Uterus (tissue), 4 donors: ENCODE data around the gene PLIN1. TPM values are rescaled to one million over a fixed set of nuclear protein-coding genes. Genes with fewer than 3 reads are reported as not detected.

Source experiments
- DNase-seq, 2 donors: peaks; one replicate each; pipeline ENCODE4 v3.0.0-alpha.2; 2019 to 2020
- H3K27ac ChIP-seq, 2 donors: fragments of 200-600 bp; sonication (generic); 1 replicate in 1 of 2; 2 replicates in 1 of 2; pipeline ENCODE4 v1.5.1; 2016 to 2018
- H3K27me3 ChIP-seq, 2 donors: fragments of 200-600 bp; sonication (generic); one replicate each; pipeline ENCODE4 v1.5.1; 2018 to 2019; ENCODE audit warnings: control low read depth in 1 of 2
- H3K36me3 ChIP-seq, 2 donors: fragments of 200-600 bp; sonication (generic); one replicate each; pipeline ENCODE4 v1.5.1; 2019; ENCODE audit warnings: control low read depth in 1 of 2
- H3K4me1 ChIP-seq, 2 donors: fragments of 200-600 bp; sonication (generic); one replicate each; pipeline ENCODE4 v1.5.1; 2018 to 2019; ENCODE audit warnings: control low read depth in 1 of 2
- H3K4me3 ChIP-seq, 2 donors: fragments of 200-600 bp; sonication (generic); 1 replicate in 1 of 2; 2 replicates in 1 of 2; pipeline ENCODE4 v1.5.1; 2018 to 2019; ENCODE audit warnings: mild to moderate bottlenecking in 1 of 2
- H3K9me3 ChIP-seq, 2 donors: fragments of 200-600 bp; sonication (generic); one replicate each; pipeline ENCODE4 v1.5.1; 2019; ENCODE audit warnings: control low read depth in 1 of 2
- POLR2A ChIP-seq, 2 donors: fragments of 450-650 bp; IDR thresholded peaks; one replicate each; pipeline ENCODE4 v1.6.1; 2016; ENCODE audit warnings: antibody characterized with exemption in 2 of 2, mild to moderate bottlenecking in 1 of 2, moderate library complexity in 1 of 2
- intact Hi-C: fragments of 100-400 bp; cut with DNase I; formaldehyde crosslinking; loops from one replicate; pipeline ENCODE4 v1.15.1; 2023; ENCODE audit warnings: low total_unique reads
- total RNA-seq, 4 donors: library from RNA; depleted of rRNA in 3 of 4; stranded (reverse); fragments of >200 nt in 3 of 4; gene quantifications; one replicate each; pipeline versions ENCODE4 v1.1.0 to v1.2.4, GENCODE V29; 2014 to 2023
- TF ChIP-seq, protein P1 (sequence below), 4 experiments: fragments of 200-600 bp in 2 of 4; fragments of 450-650 bp in 2 of 4; sonication (generic) in 2 of 4; IDR thresholded peaks; one replicate each; pipeline ENCODE4 v1.5.1; 2016 to 2019; ENCODE audit warnings: antibody characterized with exemption in 4 of 4, mild to moderate bottlenecking in 2 of 4, moderate library complexity in 1 of 4
- donor health status: DM: yes; HTN: yes; CAD: no.

The PLIN1 gene
- total RNA-seq, 4 donors from 2014 or later: 0.26 to 1.3 (median 0.48) TPM; not detected in 1

DNA sequence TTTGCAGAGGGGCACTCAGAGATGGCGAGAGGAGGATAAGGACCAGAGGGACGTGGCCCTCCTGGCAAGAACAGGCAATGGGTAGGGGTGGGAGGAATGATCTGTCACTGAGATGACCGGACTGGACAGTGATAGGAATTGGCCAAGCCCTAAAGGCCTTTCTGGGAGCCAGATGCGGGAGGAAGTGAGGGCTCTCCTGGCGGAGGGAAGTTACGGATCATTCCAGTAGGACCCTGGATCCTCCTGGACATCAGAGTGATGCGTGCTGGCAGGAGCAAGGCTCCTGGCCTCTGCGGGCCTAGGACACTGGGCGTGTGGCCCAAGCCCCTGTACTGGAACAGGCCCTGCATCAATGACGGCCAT, 47.3 kb downstream of the PLIN1 start:
- TF ChIP-seq, protein P1, sequence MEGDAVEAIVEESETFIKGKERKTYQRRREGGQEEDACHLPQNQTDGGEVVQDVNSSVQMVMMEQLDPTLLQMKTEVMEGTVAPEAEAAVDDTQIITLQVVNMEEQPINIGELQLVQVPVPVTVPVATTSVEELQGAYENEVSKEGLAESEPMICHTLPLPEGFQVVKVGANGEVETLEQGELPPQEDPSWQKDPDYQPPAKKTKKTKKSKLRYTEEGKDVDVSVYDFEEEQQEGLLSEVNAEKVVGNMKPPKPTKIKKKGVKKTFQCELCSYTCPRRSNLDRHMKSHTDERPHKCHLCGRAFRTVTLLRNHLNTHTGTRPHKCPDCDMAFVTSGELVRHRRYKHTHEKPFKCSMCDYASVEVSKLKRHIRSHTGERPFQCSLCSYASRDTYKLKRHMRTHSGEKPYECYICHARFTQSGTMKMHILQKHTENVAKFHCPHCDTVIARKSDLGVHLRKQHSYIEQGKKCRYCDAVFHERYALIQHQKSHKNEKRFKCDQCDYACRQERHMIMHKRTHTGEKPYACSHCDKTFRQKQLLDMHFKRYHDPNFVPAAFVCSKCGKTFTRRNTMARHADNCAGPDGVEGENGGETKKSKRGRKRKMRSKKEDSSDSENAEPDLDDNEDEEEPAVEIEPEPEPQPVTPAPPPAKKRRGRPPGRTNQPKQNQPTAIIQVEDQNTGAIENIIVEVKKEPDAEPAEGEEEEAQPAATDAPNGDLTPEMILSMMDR (IDR thresholded peaks at IDR 0.05): no peak
- no peak for TF ChIP-seq POLR2A (IDR thresholded peaks at IDR 0.05)
- intact Hi-C loops: no loop called here
- Histone ChIP-seq H3K9me3 (no peaks in the 10 kb centered on the region), H3K4me3 (no peak overlapping the region), H3K27me3 (no peaks in the 10 kb centered on the region), H3K36me3 (no peaks in the 10 kb centered on the region), H3K4me1 (no peaks in the 10 kb centered on the region), H3K27ac (no peak overlapping the region)
- no peak for DNase-seq

DNA sequence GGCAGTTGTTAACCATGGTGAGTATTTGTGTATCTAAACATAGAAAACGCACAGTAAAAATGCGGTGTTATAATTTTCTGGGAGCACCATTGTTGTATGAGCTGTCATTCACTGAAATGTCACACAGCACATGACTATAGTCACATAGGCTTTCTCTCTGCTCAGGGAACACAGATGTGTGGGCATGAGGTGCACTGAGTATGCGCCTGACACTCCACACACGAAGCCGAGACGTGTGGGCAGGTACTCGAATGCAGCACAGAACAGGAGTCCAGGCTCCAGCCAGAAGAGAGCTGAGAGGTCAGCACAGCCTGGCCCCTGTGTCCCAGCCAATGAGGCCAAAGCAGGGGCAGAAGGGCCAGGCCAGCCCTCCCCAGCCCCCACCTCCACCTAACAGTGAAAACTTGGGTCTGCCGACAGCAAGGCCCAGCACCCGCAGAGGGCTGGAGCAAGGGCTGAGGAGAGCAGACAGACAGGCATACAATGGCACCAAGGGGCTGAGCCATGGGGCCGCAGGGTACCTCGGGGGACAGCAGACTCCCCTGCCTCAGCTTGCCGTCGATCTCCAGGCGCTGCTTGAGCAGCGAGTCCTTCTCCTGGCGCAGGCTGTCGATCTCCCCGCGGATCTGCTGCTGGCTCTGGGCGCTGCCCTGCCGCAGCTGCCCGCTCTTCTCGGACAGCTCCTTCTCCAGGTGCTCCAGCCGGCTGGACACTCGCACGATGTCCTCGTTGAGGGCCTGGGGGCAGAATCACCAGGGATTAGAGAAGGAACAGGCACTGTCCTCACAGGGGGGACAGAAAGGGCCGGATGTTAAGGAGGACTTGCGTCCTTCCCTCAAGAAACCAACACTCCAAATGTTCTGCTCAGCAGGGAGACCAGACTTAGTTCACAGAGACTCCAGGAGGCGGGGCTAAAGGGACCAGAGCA, 47.9 kb downstream of the PLIN1 start:
- intact Hi-C loops: no loop called here
- no peaks in the 10 kb centered on the region for H3K9me3 ChIP-seq
- TF ChIP-seq, protein P1 (IDR thresholded peaks at IDR 0.05): no peak
- no peak for TF ChIP-seq POLR2A (IDR thresholded peaks at IDR 0.05)
- no peaks in the 10 kb centered on the region for H3K4me1 ChIP-seq
- no peak overlapping the region for H3K27ac ChIP-seq
- no peaks in the 10 kb centered on the region for H3K27me3 ChIP-seq
- H3K36me3 ChIP-seq: no peaks in the 10 kb centered on the region
- no peak overlapping the region for H3K4me3 ChIP-seq
- DNase-seq: no peak

DNA sequence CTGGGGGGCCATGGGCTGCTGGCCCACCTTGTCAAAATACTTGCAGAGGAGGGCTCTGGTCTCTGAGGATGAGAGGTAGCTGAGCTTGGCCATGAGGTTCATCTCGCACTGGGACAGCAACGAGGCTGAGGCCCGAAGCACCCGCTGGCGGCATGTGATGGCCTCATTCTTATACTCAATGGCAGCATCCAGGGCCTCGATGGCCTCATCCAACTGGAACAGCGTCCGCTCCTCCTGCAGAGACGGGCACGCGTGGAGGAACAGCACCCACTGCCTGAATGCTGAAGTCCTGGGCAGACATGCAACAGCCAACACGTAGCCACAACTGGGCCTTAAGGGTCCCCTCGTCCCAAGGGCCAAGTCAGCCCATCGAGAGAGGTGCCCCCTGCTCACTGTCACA, 48.9 kb downstream of the PLIN1 start:
- TF ChIP-seq POLR2A (IDR thresholded peaks at IDR 0.05): no peak
- TF ChIP-seq, protein P1 (IDR thresholded peaks at IDR 0.05): no peak
- Histone ChIP-seq H3K27me3 (no peaks in the 10 kb centered on the region), H3K9me3 (no peaks in the 10 kb centered on the region), H3K36me3 (no peaks in the 10 kb centered on the region), H3K27ac (no peak overlapping the region), H3K4me3 (no peak overlapping the region), H3K4me1 (no peaks in the 10 kb centered on the region)
- intact Hi-C loops: no loop called here
- no peak for DNase-seq

DNA sequence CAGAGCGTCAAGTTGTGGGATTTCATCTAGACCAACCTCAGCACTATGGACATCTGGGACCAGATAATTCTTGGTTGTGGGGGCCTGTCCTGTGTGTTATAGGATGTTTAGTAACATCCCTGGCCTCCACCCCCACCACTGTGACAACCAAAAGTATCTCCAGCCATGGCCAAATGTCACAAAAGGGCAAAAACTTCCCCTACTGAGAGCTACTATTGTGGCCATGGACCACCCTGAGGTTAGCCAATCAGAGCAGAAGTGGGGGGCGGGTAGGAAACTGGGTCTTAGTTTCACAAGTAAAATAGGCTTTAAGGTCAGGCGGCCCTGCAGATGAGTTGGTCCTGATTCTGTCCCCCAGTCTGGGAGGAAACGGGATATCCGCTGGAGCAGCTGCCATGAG, 49.3 kb downstream of the PLIN1 start:
- H3K4me1 ChIP-seq: no peaks in the 10 kb centered on the region
- no peaks in the 10 kb centered on the region for H3K27me3 ChIP-seq
- no peak for DNase-seq
- H3K27ac ChIP-seq: no peak overlapping the region
- intact Hi-C loops: no loop called here
- H3K36me3 ChIP-seq: no peaks in the 10 kb centered on the region
- H3K4me3 ChIP-seq: no peak overlapping the region
- no peak for TF ChIP-seq POLR2A (IDR thresholded peaks at IDR 0.05)
- TF ChIP-seq, protein P1 (IDR thresholded peaks at IDR 0.05): no peak
- H3K9me3 ChIP-seq: no peaks in the 10 kb centered on the region
